ENCODE data around the gene MYADML2. TPM values are rescaled to one million over a fixed set of nuclear protein-coding genes. Genes with fewer than 3 reads are reported as not detected.

MYADML2 gene
- total RNA-seq, 1 experiment from 2014 or later = not detected

DNA sequence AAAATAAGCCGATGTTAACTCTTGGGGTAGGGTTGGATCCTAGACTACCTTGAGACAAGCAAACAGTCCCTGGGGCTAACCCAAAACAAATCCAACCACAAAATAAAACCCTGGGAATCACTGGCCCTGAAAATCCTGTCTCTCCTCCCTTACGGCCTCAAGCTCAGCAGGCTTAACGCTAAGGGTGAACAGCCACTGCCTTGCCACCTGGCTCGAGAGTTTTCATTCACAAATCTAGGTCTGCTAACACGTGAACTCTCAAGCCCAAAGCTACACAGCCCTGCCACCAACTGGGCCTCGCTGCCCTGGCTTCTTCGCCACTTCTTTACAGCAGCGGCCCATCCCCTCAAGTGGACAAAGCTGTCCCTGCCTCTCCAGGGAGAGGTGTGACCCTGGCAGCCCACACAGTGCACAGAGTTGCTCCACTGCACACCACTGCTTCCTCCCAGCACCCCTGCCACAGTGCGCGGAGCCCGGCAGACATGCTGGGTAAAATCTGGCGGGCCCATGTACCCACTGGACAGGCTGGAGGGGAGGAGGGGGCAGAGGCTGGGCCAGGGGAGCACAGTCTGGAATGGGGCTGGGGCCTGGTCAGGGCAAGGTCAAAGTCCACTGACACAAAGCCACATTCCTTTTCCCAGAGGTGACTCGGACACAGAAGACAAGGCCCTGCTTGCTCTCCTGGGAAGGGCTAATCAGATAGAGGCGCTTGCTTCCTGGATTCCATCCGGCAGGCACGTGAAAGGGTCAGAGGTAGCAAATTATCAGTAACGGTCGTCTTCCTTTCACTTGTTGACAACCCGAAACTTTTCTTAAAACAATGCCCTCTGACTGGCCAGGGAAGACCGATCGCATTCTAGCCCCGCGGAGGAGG is 36.8 kb downstream of the MYADML2 start:
- no peak for DNase-seq (ENCODE audit: low spot score)
- intact Hi-C loops (cut with micrococcal nuclease; ENCODE audit: unreplicated experiment) = no loop called here
- ChIA-PET POLR2A (ENCODE audit: low non-redundant PET) (no interaction called here), CTCF (no interaction called here)
- no peaks in the 10 kb centered on the region for H3K9me3 ChIP-seq (ENCODE audit: low read depth, low read length, poor library complexity, severe bottlenecking)
- peak overlapping the region; percentile 62 for H3K27ac ChIP-seq (ENCODE audit: low read depth, low read length, poor library complexity, severe bottlenecking)
- H3K4me3 ChIP-seq (ENCODE audit: low read depth, low read length, poor library complexity, severe bottlenecking) = peak overlapping the region; percentile 90
- peaks cover 51% of the 10 kb centered on the region for H3K36me3 ChIP-seq (ENCODE audit: insufficient read depth, low read length, poor library complexity, severe bottlenecking)
- TF ChIP-seq, protein P1, sequence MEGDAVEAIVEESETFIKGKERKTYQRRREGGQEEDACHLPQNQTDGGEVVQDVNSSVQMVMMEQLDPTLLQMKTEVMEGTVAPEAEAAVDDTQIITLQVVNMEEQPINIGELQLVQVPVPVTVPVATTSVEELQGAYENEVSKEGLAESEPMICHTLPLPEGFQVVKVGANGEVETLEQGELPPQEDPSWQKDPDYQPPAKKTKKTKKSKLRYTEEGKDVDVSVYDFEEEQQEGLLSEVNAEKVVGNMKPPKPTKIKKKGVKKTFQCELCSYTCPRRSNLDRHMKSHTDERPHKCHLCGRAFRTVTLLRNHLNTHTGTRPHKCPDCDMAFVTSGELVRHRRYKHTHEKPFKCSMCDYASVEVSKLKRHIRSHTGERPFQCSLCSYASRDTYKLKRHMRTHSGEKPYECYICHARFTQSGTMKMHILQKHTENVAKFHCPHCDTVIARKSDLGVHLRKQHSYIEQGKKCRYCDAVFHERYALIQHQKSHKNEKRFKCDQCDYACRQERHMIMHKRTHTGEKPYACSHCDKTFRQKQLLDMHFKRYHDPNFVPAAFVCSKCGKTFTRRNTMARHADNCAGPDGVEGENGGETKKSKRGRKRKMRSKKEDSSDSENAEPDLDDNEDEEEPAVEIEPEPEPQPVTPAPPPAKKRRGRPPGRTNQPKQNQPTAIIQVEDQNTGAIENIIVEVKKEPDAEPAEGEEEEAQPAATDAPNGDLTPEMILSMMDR (conservative IDR thresholded peaks at IDR 0.05; ENCODE audit: low read depth, low read length) = no peak
- no peak for TF ChIP-seq EZH2 (IDR thresholded peaks at IDR 0.05; ENCODE audit: borderline replicate concordance, low read depth, low read length, poor library complexity, severe bottlenecking)
- no peaks in the 10 kb centered on the region for H3K27me3 ChIP-seq (replicated peaks; ENCODE audit: insufficient read depth, low read depth, low read length, poor library complexity)
- no TSS peak for BruUV-seq (replicated peaks)
- peaks cover 5% of the 10 kb centered on the region for H3K4me1 ChIP-seq (ENCODE audit: insufficient read depth, low read length, poor library complexity, severe bottlenecking)

DNA sequence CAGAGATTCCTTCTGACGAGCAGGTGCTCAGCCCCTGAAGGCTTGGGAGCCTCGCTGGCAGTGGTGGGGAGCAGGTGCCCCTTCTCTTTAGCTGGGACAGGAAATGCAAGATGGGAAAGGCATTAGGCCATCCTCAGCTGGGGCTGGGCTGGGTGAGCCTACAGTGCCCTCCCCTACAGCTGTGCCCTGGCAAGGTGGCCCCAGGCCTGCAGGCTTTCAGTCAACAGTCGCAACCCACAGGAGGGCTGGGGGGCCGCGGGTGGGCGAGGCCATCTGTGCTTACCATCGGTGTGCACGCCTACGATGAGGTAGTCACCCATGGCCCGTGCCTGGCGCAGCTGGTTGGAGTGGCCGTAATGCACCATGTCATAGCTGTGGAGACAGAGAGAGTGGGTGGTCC is 37.8 kb downstream of the MYADML2 start:
- no peak overlapping the region for H3K4me3 ChIP-seq (ENCODE audit: low read depth, low read length, poor library complexity, severe bottlenecking)
- TF ChIP-seq, protein P1 (conservative IDR thresholded peaks at IDR 0.05; ENCODE audit: low read depth, low read length) = no peak
- no peak for TF ChIP-seq EZH2 (IDR thresholded peaks at IDR 0.05; ENCODE audit: borderline replicate concordance, low read depth, low read length, poor library complexity, severe bottlenecking)
- H3K4me1 ChIP-seq (ENCODE audit: insufficient read depth, low read length, poor library complexity, severe bottlenecking) = peaks cover 5% of the 10 kb centered on the region
- no peak for DNase-seq (ENCODE audit: low spot score)
- no peaks in the 10 kb centered on the region for H3K9me3 ChIP-seq (ENCODE audit: low read depth, low read length, poor library complexity, severe bottlenecking)
- no peaks in the 10 kb centered on the region for H3K27me3 ChIP-seq (replicated peaks; ENCODE audit: insufficient read depth, low read depth, low read length, poor library complexity)
- intact Hi-C loops (cut with micrococcal nuclease; ENCODE audit: unreplicated experiment) = no loop called here
- ChIA-PET CTCF (no interaction called here), POLR2A (ENCODE audit: low non-redundant PET) (no interaction called here)
- no peak overlapping the region for H3K27ac ChIP-seq (ENCODE audit: low read depth, low read length, poor library complexity, severe bottlenecking)
- H3K36me3 ChIP-seq (ENCODE audit: insufficient read depth, low read length, poor library complexity, severe bottlenecking) = peaks cover 43% of the 10 kb centered on the region
- no TSS peak for BruUV-seq (replicated peaks)

DNA sequence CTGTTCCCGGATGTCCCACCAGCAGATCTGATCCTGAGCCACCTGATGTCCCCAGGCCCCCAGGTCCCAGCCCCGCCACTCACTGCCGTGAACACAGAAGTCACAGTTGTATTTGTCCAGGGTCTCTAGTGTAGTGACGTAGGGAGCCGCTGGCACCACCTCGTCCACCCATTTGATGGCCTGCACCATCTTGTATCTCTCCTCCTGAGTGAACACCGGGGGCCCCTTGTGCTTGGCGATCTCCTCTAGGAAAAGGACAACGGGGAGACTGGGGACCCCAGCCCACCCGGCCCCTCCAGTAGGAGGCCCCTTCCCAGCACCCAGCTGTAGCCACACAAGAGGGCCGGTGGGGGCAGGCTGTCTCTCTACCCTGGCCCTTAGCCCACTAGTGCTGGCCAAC is 38.2 kb downstream of the MYADML2 start:
- BruUV-seq (replicated peaks) = no TSS peak
- Histone ChIP-seq H3K36me3 (ENCODE audit: insufficient read depth, low read length, poor library complexity, severe bottlenecking) (peaks cover 42% of the 10 kb centered on the region), H3K4me3 (ENCODE audit: low read depth, low read length, poor library complexity, severe bottlenecking) (no peak overlapping the region), H3K27ac (ENCODE audit: low read depth, low read length, poor library complexity, severe bottlenecking) (no peak overlapping the region), H3K9me3 (ENCODE audit: low read depth, low read length, poor library complexity, severe bottlenecking) (no peaks in the 10 kb centered on the region), H3K4me1 (ENCODE audit: insufficient read depth, low read length, poor library complexity, severe bottlenecking) (peaks cover 5% of the 10 kb centered on the region), H3K27me3 (replicated peaks; ENCODE audit: insufficient read depth, low read depth, low read length, poor library complexity) (no peaks in the 10 kb centered on the region)
- TF ChIP-seq, protein P1 (conservative IDR thresholded peaks at IDR 0.05; ENCODE audit: low read depth, low read length) = no peak
- TF ChIP-seq EZH2 (IDR thresholded peaks at IDR 0.05; ENCODE audit: borderline replicate concordance, low read depth, low read length, poor library complexity, severe bottlenecking) = no peak
- DNase-seq (ENCODE audit: low spot score) = no peak
- intact Hi-C loops (cut with micrococcal nuclease; ENCODE audit: unreplicated experiment) = no loop called here
- ChIA-PET CTCF (no interaction called here), POLR2A (ENCODE audit: low non-redundant PET) (no interaction called here)
